ENCODE results near the gene GBX2. TPM values are rescaled to one million over a fixed set of nuclear protein-coding genes. Genes with fewer than 3 reads are reported as not detected.

Gene GBX2
- total and polyA plus RNA-seq, 2 of the 8 experiments (the other 6 are each of a cell fraction or from before 2014, with no cell fraction given): 0.38 to 0.89 TPM

GRCh38 chr2:236164201-236164924 lies 3.8 kb downstream of the GBX2 start:
- Histone ChIP-seq H3K14ac (ENCODE audit: insufficient read length) (no peak overlapping the region), H2BK120ac (replicated peaks; ENCODE audit: low read depth, low read length) (no peak overlapping the region), H3K27me3 (replicated peaks in 1 of 4; ENCODE audit: control insufficient read depth in 3 of 4, extremely low read depth in 1 of 4, insufficient read depth in 3 of 4, low read length in 3 of 4) (peaks cover 90 to 99% (median 95%) of the 10 kb centered on the region in 4 experiments), H3K4me2 (ENCODE audit: insufficient read depth in 1 of 2, low read depth in 2 of 2, low read length in 2 of 2) (peak overlapping the region; percentile 47 to 72), H3K79me2 (ENCODE audit: control insufficient read depth in 1 of 2, insufficient read depth in 2 of 2, low read length in 2 of 2) (no peaks in the 10 kb centered on the region), H2AK5ac (ENCODE audit: low read depth, low read length) (no peak overlapping the region), H4K8ac (ENCODE audit: extremely low read depth, insufficient read depth, low read length) (no peak overlapping the region; the same call in 1 of the 2 replicates), H3K23me2 (ENCODE audit: low read depth, low read length) (peaks cover 23% of the 10 kb centered on the region; the same call in 1 of the 2 replicates), H3K79me1 (ENCODE audit: low read depth, low read length) (no peaks in the 10 kb centered on the region), H2BK20ac (ENCODE audit: low read length) (no peak overlapping the region), H4K91ac (replicated peaks; ENCODE audit: insufficient read length, low read length) (peak overlapping the region; percentile 65), H2BK12ac (ENCODE audit: low read depth, low read length) (0 out of 2 replicates have a peak overlapping the region, but pooled peaks have one; percentile 27), H3K9me3 (ENCODE audit: insufficient read depth in 2 of 2, low read depth in 1 of 2, low read length in 1 of 2) (no peaks in the 10 kb centered on the region), H2BK5ac (ENCODE audit: low read depth, low read length) (peak overlapping the region; percentile 66; the same call in 1 of the 2 replicates), H3K4me3 (ENCODE audit: extremely low read depth in 1 of 4, insufficient read depth in 2 of 4, low read depth in 3 of 4, low read length in 4 of 4) (peak overlapping the region; percentile 7 to 60 (median 32)), H3K27ac (ENCODE audit: low read depth, low read length) (no peak overlapping the region), H4K20me1 (replicated peaks in 1 of 2; ENCODE audit: control insufficient read depth in 1 of 2, insufficient read depth in 2 of 2, low read length in 2 of 2) (peaks cover 18% of the 10 kb centered on the region in 2 experiments), H3K36me3 (ENCODE audit: control insufficient read depth in 2 of 4, insufficient read depth in 4 of 4, low read length in 3 of 4) (peaks cover 0 to 4% (median 0%) of the 10 kb centered on the region in 4 experiments; a peak in 2 of 8 replicates), H3K4ac (replicated peaks; ENCODE audit: insufficient read length, low read depth, low read length) (no peak overlapping the region), H3K9ac (replicated peaks in 1 of 4; ENCODE audit: extremely low read depth in 1 of 4, low read depth in 3 of 4, low read length in 3 of 4) (no peak overlapping the region), H2BK15ac (ENCODE audit: low read length) (no peak overlapping the region; the same call in 1 of the 2 replicates), H3K56ac (replicated peaks; ENCODE audit: insufficient read length, low read depth, low read length) (no peak overlapping the region), H3K23ac (ENCODE audit: insufficient read length) (no peak overlapping the region), H3K18ac (ENCODE audit: extremely low read depth, low read length) (peak overlapping the region; percentile 87), H3K4me1 (replicated peaks in 1 of 4; ENCODE audit: control insufficient read depth in 3 of 4, insufficient read depth in 4 of 4, low read length in 3 of 4) (peaks cover 12 to 50% (median 42%) of the 10 kb centered on the region in 4 experiments), H2AFZ (ENCODE audit: low read length) (no peak overlapping the region), H4K5ac (ENCODE audit: insufficient read length, low read depth, low read length) (no peak overlapping the region)
- DNase-seq (ENCODE audit: low read depth in 1 of 2, low spot score in 2 of 2): peak in 1 of 2 experiments; percentile 81
- WGBS, 2 experiments (ENCODE audit: extremely low coverage in 1 of 2, insufficient coverage in 1 of 2, insufficient read length in 1 of 2, insufficient replicate concordance in 2 of 2, low coverage in 1 of 2, low lambda C conversion rate in 2 of 2, missing lambda C conversion rate in 1 of 2): 1% methylated on average over 43 of the region's 67 CpGs; no CpG with 5 or more reads in 1 of the 2 experiments
- ChIA-PET CTCF (ENCODE audit: partially characterized antibody) (interaction anchor here (1.0 to 2.9 kb wide), 3 partner anchors 10 to 14 kb away, joined by 4 to 16 read pairs (median 6); no protein-coding TSS in a partner anchor), POLR2A (ENCODE audit: partially characterized antibody) (no interaction called here)
- FAIRE-seq: no peak
- TF ChIP-seq CBX5 (IDR thresholded peaks at IDR 0.05; ENCODE audit: low read depth, low read length): no peak
- no peak for TF ChIP-seq CTCF (IDR thresholded peaks at IDR 0.05; ENCODE audit: control extremely low read depth in 1 of 3, insufficient read depth in 1 of 3, low read depth in 1 of 3, low read length in 3 of 3)
- TF ChIP-seq NANOG (IDR thresholded peaks at IDR 0.05; ENCODE audit: insufficient read depth, low read depth, low read length, poor library complexity, severe bottlenecking): no peak
- peak; percentile 60 for TF ChIP-seq RNF2 (IDR thresholded peaks at IDR 0.05; ENCODE audit: borderline replicate concordance, low read depth, low read length, missing control alignments, poor library complexity, severe bottlenecking)
- TF ChIP-seq JUN (IDR thresholded peaks at IDR 0.05; ENCODE audit: low read depth, low read length): no peak
- no peak for TF ChIP-seq CHD1 (IDR thresholded peaks at IDR 0.05; ENCODE audit: low read depth, low read length)
- TF ChIP-seq SRF (IDR thresholded peaks at IDR 0.05; ENCODE audit: low read depth, low read length): no peak
- no peak for TF ChIP-seq RAD21 (IDR thresholded peaks at IDR 0.05 in 1 of 2, conservative IDR thresholded peaks at IDR 0.05 in 1 of 2; ENCODE audit: low read depth in 2 of 2, low read length in 2 of 2)

Measured in H1 (cell line).